ENCODE data around the gene RNF34. TPM values are rescaled to one million over a fixed set of nuclear protein-coding genes. Genes with fewer than 3 reads are reported as not detected.

The RNF34 gene
- total and polyA plus RNA-seq, 2 donors (not counting 3 experiments of a cell fraction or from before 2014, with no cell fraction given): 37.6 to 51.1 TPM

GRCh38 chr12:121439715-121440114 lies 39.8 kb downstream of the RNF34 start:
- Histone ChIP-seq H3K9me3 (replicated peaks; ENCODE audit: control insufficient read depth, insufficient read depth, low read length) (no peaks in the 10 kb centered on the region), H3K36me3 (ENCODE audit: control insufficient read depth in 2 of 2, extremely low read depth in 1 of 2, insufficient read depth in 2 of 2, low read length in 2 of 2) (peaks cover 10 to 24% of the 10 kb centered on the region in 2 experiments), H4K20me1 (replicated peaks; ENCODE audit: control insufficient read depth, extremely low read depth, insufficient read depth, low read length) (no peaks in the 10 kb centered on the region), H3K9ac (replicated peaks; ENCODE audit: extremely low read depth, insufficient read depth, low read length) (no peak overlapping the region), H3K27ac (ENCODE audit: insufficient read depth, low read depth, low read length) (no peak overlapping the region), H3K27me3 (ENCODE audit: control insufficient read depth in 2 of 2, insufficient read depth in 2 of 2, low read length in 2 of 2) (no peaks in the 10 kb centered on the region), H2AFZ (ENCODE audit: low read depth, low read length) (no peak overlapping the region), H3K4me1 (ENCODE audit: control insufficient read depth, extremely low read depth, insufficient read depth, low read length) (no peaks in the 10 kb centered on the region), H3K4me3 (replicated peaks in 1 of 3; ENCODE audit: insufficient read depth in 1 of 3, low read depth in 1 of 3, low read length in 3 of 3) (no peak overlapping the region), H3K9me1 (replicated peaks; ENCODE audit: control insufficient read depth, extremely low read depth, insufficient read depth, low read length) (no peaks in the 10 kb centered on the region), H3K4me2 (ENCODE audit: insufficient read depth, low read length) (no peak overlapping the region), H3K79me2 (ENCODE audit: control insufficient read depth, insufficient read depth, low read length) (no peaks in the 10 kb centered on the region)
- BruUV-seq (replicated peaks): no TSS peak
- POLR2A ChIA-PET: no interaction called here
- CTCF ChIA-PET: interaction anchor here (8.5 kb wide), 1 partner anchor 103 kb away, joined by 110 read pairs; no protein-coding TSS in a partner anchor
- dilution Hi-C loops (cut with MboI; ENCODE audit: extremely low pct_ligation_motif_present, low sequenced_read_pairs) (no loop called here), intact Hi-C loops (cut with micrococcal nuclease) (loop anchor here (5.0 kb wide), 1 partner anchor 87 kb away; the partner anchor contains the start of gene ANAPC5)
- FAIRE-seq (no peak), DNase-seq (ENCODE audit: low read depth, low spot score) (no peak)
- no peak for TF ChIP-seq JUN (IDR thresholded peaks at IDR 0.05; ENCODE audit: borderline replicate concordance, insufficient read depth, insufficient read length, low read depth)
- no peak for TF ChIP-seq EZH2 (IDR thresholded peaks at IDR 0.05; ENCODE audit: borderline replicate concordance, low read depth, low read length, severe bottlenecking)
- no peak for TF ChIP-seq POLR2A (IDR thresholded peaks at IDR 0.05; ENCODE audit: low read depth, low read length)
- no peak for TF ChIP-seq CTCF (IDR thresholded peaks at IDR 0.05; ENCODE audit: extremely low read depth in 1 of 2, insufficient read depth in 1 of 2, low read depth in 1 of 2, low read length in 2 of 2)
- TF ChIP-seq POLR2AphosphoS5 (IDR thresholded peaks at IDR 0.05; ENCODE audit: insufficient read depth, low read depth, low read length): no peak
- TF ChIP-seq MYC (IDR thresholded peaks at IDR 0.05; ENCODE audit: low read depth, low read length): no peak

GRCh38 chr12:121440768-121441167 lies 40.9 kb downstream of the RNF34 start:
- BruUV-seq (replicated peaks): no TSS peak
- no peak overlapping the region for H3K9ac ChIP-seq (replicated peaks; ENCODE audit: extremely low read depth, insufficient read depth, low read length)
- intact Hi-C loops (cut with micrococcal nuclease) (loop anchor here (5.0 kb wide), 1 partner anchor 88 kb away; the partner anchor contains the start of gene ANAPC5), dilution Hi-C loops (cut with MboI; ENCODE audit: extremely low pct_ligation_motif_present, low sequenced_read_pairs) (no loop called here)
- H2AFZ ChIP-seq (ENCODE audit: low read depth, low read length): no peak overlapping the region
- no peaks in the 10 kb centered on the region for H3K9me3 ChIP-seq (replicated peaks; ENCODE audit: control insufficient read depth, insufficient read depth, low read length)
- ChIA-PET CTCF (interaction anchor here (3.2 to 8.5 kb wide), 2 partner anchors 9 to 104 kb away, joined by 37 to 110 read pairs; no protein-coding TSS in a partner anchor), POLR2A (no interaction called here)
- no peaks in the 10 kb centered on the region for H3K27me3 ChIP-seq (ENCODE audit: control insufficient read depth in 2 of 2, insufficient read depth in 2 of 2, low read length in 2 of 2)
- peaks cover 5 to 26% of the 10 kb centered on the region in 2 experiments for H3K36me3 ChIP-seq (ENCODE audit: control insufficient read depth in 2 of 2, extremely low read depth in 1 of 2, insufficient read depth in 2 of 2, low read length in 2 of 2)
- no peaks in the 10 kb centered on the region for H4K20me1 ChIP-seq (replicated peaks; ENCODE audit: control insufficient read depth, extremely low read depth, insufficient read depth, low read length)
- H3K4me2 ChIP-seq (ENCODE audit: insufficient read depth, low read length): no peak overlapping the region
- DNase-seq (ENCODE audit: low read depth, low spot score) (no peak), FAIRE-seq (no peak)
- no peaks in the 10 kb centered on the region for H3K9me1 ChIP-seq (replicated peaks; ENCODE audit: control insufficient read depth, extremely low read depth, insufficient read depth, low read length)
- no peaks in the 10 kb centered on the region for H3K4me1 ChIP-seq (ENCODE audit: control insufficient read depth, extremely low read depth, insufficient read depth, low read length)
- no peak overlapping the region for H3K27ac ChIP-seq (ENCODE audit: insufficient read depth, low read depth, low read length)
- no peaks in the 10 kb centered on the region for H3K79me2 ChIP-seq (ENCODE audit: control insufficient read depth, insufficient read depth, low read length)
- H3K4me3 ChIP-seq (replicated peaks in 1 of 3; ENCODE audit: insufficient read depth in 1 of 3, low read depth in 1 of 3, low read length in 3 of 3): no peak overlapping the region
- TF ChIP-seq JUN (IDR thresholded peaks at IDR 0.05; ENCODE audit: borderline replicate concordance, insufficient read depth, insufficient read length, low read depth): no peak
- no peak for TF ChIP-seq GATA2 (IDR thresholded peaks at IDR 0.05; ENCODE audit: insufficient read depth, insufficient read length, low read depth, low read length)

All from endothelial cell of umbilical vein (primary cell).